HG02852 (cell line): Measurements from ENCODE around the gene URB1.
"Not testable (repeated sequence)": the region's sequence is repeated elsewhere in the genome, so short reads cannot be mapped to it uniquely, and the experiment has no call there.

Experiments used
- ATAC-seq: cut with Tn5 transposase; IDR thresholded peaks from one replicate; pipeline ENCODE4 v1.9.1; 2021; ENCODE audit warnings: mild to moderate bottlenecking, moderate library complexity; ENCODE audit not compliant: unreplicated experiment

Gene URB1

GRCh38 chr21:32299695-32300094 is 93.1 kb downstream of the URB1 start:
- ATAC-seq = no peak

- no peak for ATAC-seq
These were observed 94.1 kb downstream of the URB1 start, which contains the start of gene MRAP for GRCh38 chr21:32298658-32299081. Gene MRAP, plus strand, starts transcription at chr21:32298855. Its CDS starts 117 bp downstream, at chr21:32298972.

GRCh38 chr21:32298148-32298559 is 94.7 kb downstream of the URB1 start:
- ATAC-seq = no peak

- no peak for ATAC-seq
These were observed 95.4 kb downstream of the URB1 start for GRCh38 chr21:32297449-32297848.

GRCh38 chr21:32285476-32285875 is 107.3 kb downstream of the URB1 start:
- no peak for ATAC-seq

GRCh38 chr21:32282992-32283391 is 109.8 kb downstream of the URB1 start:
- ATAC-seq = no peak

- no peak for ATAC-seq
These were observed 111.3 kb downstream of the URB1 start for GRCh38 chr21:32281531-32281930.

- ATAC-seq = no peak
These were observed 113.5 kb downstream of the URB1 start for GRCh38 chr21:32279377-32279680.

- peak; percentile 92 for ATAC-seq
These were observed 114.1 kb downstream of the URB1 start, which contains the start of gene MIS18A for GRCh38 chr21:32278518-32279376. Gene MIS18A, minus strand, starts transcription at chr21:32279049. Its CDS starts 35 bp downstream, at chr21:32279014.

- ATAC-seq = peak; percentile 11
These were observed 114.7 kb downstream of the URB1 start for GRCh38 chr21:32278103-32278502.

GRCh38 chr21:32276671-32277070 is 116.1 kb downstream of the URB1 start:
- ATAC-seq = no peak

- no peak for ATAC-seq
These were observed 122.1 kb downstream of the URB1 start for GRCh38 chr21:32270748-32271147.

- not testable (repeated sequence) for ATAC-seq
These were observed 127.5 kb downstream of the URB1 start for GRCh38 chr21:32265321-32265720.

- ATAC-seq = no peak
These were observed 130.9 kb downstream of the URB1 start for GRCh38 chr21:32261929-32262328.
